ENCODE measurements around the gene ARAP1.

GRCh38 chr11:72688929-72689328, 63.3 kb downstream of the ARAP1 start:
- no peak for TF ChIP-seq POLR2AphosphoS5 (IDR thresholded peaks at IDR 0.05)
- TF ChIP-seq, protein P1, sequence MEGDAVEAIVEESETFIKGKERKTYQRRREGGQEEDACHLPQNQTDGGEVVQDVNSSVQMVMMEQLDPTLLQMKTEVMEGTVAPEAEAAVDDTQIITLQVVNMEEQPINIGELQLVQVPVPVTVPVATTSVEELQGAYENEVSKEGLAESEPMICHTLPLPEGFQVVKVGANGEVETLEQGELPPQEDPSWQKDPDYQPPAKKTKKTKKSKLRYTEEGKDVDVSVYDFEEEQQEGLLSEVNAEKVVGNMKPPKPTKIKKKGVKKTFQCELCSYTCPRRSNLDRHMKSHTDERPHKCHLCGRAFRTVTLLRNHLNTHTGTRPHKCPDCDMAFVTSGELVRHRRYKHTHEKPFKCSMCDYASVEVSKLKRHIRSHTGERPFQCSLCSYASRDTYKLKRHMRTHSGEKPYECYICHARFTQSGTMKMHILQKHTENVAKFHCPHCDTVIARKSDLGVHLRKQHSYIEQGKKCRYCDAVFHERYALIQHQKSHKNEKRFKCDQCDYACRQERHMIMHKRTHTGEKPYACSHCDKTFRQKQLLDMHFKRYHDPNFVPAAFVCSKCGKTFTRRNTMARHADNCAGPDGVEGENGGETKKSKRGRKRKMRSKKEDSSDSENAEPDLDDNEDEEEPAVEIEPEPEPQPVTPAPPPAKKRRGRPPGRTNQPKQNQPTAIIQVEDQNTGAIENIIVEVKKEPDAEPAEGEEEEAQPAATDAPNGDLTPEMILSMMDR (IDR thresholded peaks at IDR 0.05): no peak
